SK-N-MC (cell line): Measurements from ENCODE around the gene NRTN.
A peak's percentile ranks its signal among the peaks of the same experiment; 100 is the strongest.

Experiments
- DNase-seq: peaks from one replicate; pipeline ENCODE4 v3.0.0-alpha.2; 2011; ENCODE audit warnings: low read depth, low spot score
- H3K27ac ChIP-seq: fragments of 200-600 bp; sonication (generic); 2 replicates; pipeline ENCODE4 v1.5.1; 2016; ENCODE audit warnings: mixed run types
- H3K36me3 ChIP-seq: fragments of 200-600 bp; sonication (generic); 2 replicates; pipeline ENCODE4 v1.6.1; 2017; ENCODE audit warnings: antibody characterized with exemption, low read length, mixed read lengths; ENCODE audit not compliant: insufficient read depth
- H3K4me3 ChIP-seq: fragments of 200-600 bp; sonication (generic); 2 replicates; pipeline ENCODE4 v1.5.1; 2016
- H3K9ac ChIP-seq: fragments of 200-600 bp; sonication (generic); 2 replicates; pipeline ENCODE4 v1.8.0; 2017; ENCODE audit warnings: mixed run types, mixed read lengths; ENCODE audit not compliant: insufficient read length
- H3K9me3 ChIP-seq: fragments of 200-600 bp; sonication (generic); 2 replicates; pipeline ENCODE4 v1.6.1; 2017; ENCODE audit warnings: low read depth, mild to moderate bottlenecking, antibody characterized with exemption, low read length, moderate library complexity, mixed read lengths
- EZH2 ChIP-seq: fragments of 200-600 bp; sonication (generic); IDR thresholded peaks from one replicate; pipeline ENCODE4 v1.6.1; 2017; ENCODE audit warnings: antibody characterized with exemption
- FOXP2 ChIP-seq: optimal IDR thresholded peaks from 2 replicates; pipeline ENCODE3; 2011; ENCODE audit warnings: mild to moderate bottlenecking, moderate library complexity; ENCODE audit not compliant: insufficient read depth; ENCODE audit errors: extremely low read length, control extremely low read depth
- POLR2AphosphoS5 ChIP-seq: IDR thresholded peaks from 2 replicates; pipeline ENCODE4 v1.6.1; 2012; ENCODE audit warnings: mild to moderate bottlenecking, low read depth, low read length, borderline replicate concordance

Gene NRTN

DNA sequence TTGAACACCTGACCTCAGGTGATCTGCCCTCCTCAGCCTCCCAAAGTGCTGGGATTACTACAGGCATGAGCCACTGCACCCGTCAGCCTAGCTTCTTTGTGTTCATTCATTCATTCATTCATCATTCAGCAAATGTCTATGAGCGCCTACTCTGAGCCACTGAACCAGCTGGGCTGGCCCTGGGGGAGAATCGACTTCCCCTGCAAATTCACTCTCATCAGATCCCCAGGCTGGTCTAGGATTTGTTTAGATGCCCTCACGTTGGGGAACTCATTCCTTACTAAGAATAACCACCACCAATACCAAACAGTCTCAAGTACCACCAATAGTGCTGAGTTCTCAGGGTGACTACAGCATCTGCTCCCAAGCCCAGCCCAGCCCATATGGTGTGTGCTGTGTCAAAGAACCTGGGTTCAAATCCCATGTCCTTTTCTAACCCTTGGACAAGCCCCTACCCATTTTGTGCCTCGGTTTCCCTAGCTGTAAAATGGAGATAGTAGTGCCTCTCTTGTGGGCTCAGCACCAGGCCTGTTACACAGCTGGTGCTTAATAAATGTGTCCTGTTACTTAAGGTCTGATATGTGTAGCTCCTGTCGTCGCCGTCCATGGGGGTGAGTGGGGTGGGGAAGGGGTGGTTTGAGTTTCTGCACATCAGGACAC is 16.8 kb downstream of the NRTN start:
- TF ChIP-seq EZH2 (no peak), POLR2AphosphoS5 (no peak), FOXP2 (no peak)

DNA sequence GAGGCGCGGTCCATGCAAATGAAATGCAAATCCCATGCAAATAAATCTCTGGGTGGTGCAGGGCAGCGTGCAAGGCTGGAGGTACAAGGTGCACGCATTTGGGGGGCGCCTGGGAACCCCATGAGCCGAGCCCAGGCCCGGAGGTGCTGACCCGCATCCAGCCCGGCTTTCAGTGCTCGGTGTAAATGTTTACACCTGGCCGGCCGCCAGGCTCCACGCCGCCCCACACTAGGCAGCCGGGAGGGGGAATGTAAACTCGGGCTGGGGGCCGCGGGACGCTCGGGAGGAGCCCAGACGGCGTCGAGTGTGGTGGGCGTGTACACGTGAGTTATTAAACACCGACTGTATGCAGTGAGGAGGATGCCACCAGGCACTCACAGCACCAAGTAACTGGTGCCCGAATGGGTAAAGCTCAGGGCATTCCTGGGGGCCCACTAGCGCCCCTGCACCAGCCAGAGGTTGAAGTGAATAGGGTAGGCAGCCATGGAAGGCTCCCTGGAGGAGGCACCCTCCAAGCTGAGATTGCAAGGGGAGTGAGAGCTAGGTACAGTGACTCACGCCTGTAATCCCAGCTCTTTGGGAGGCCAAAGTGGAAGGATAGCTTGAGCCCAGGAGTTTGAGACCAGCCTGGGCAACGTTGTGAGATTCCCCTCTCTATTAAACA is 17.4 kb downstream of the NRTN start:
- no peak for DNase-seq

More for the DNA sequence above, 16.8 kb downstream of the NRTN start:
- no peak overlapping the region for H3K27ac ChIP-seq
- no peaks in the 10 kb centered on the region for H3K9me3 ChIP-seq
- H3K9ac ChIP-seq = no peak overlapping the region
- H3K36me3 ChIP-seq = no peaks in the 10 kb centered on the region
- H3K4me3 ChIP-seq = no peak overlapping the region
- no peak for DNase-seq

DNA sequence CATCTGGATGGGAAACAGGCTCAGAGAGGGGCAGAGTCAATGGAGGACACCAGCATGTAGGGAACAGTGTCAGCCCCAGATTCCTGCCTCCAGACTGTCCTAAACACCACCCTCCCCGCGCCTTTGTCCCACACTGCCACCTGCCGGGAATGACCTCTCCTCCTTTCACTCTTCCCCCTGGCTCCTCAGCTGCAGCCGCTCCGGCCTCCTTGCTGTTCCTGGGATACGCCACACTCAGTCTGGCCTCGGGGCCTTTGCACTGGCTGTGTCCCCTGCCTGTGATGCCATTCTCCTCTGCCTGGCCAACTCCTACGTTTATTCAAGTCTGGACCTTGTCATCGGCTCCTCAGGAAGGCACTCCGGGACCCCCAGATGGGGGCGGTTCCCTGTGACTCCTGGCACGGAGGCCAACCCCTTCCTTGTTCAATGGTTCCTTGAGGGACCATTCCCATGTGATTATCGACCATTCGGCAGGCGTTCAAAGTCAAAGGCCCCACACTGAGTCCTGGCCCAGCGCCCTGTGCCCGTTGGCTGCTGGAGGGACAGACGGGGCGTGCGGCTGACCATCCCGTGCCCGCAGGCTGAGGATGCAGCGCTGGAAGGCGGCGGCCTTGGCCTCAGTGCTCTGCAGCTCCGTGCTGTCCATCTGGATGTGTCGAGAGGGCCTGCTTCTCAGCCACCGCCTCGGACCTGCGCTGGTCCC is 18.9 kb downstream of the NRTN start:
- TF ChIP-seq FOXP2 (no peak), EZH2 (no peak), POLR2AphosphoS5 (no peak)
- Histone ChIP-seq H3K27ac (no peak overlapping the region), H3K36me3 (no peaks in the 10 kb centered on the region), H3K4me3 (no peak overlapping the region), H3K9me3 (no peaks in the 10 kb centered on the region), H3K9ac (no peak overlapping the region)
- no peak for DNase-seq

More for the DNA sequence above, 17.4 kb downstream of the NRTN start:
- H3K4me3 ChIP-seq = no peak overlapping the region
- no peak overlapping the region for H3K9ac ChIP-seq
- H3K9me3 ChIP-seq = no peaks in the 10 kb centered on the region
- no peaks in the 10 kb centered on the region for H3K36me3 ChIP-seq
- TF ChIP-seq EZH2 = no peak
- no peak for TF ChIP-seq POLR2AphosphoS5
- no peak for TF ChIP-seq FOXP2
- H3K27ac ChIP-seq = no peak overlapping the region

DNA sequence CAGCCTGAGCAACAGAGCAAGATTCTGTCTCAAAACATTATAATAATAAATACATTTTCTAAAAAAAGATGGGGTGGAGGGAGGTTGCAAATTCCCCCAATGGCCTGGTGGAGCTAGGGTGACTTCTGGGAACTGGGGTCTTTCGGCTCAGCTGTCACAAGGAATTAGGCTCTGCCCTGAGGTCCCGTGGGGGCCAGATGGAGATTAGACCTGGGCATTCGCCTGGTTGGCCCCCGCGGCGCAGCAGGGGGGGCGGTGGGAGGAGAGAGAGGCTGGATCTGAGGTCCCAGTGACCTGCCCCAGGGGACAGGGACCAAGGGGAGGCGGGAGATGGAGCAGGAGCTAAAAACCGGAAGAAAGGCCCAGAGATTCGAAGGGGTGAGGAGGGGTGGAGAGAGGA is 19.9 kb downstream of the NRTN start:
- DNase-seq = no peak
- Histone ChIP-seq H3K36me3 (no peaks in the 10 kb centered on the region), H3K9ac (no peak overlapping the region), H3K27ac (no peak overlapping the region), H3K4me3 (no peak overlapping the region), H3K9me3 (no peaks in the 10 kb centered on the region)
- no peak for TF ChIP-seq FOXP2

DNA sequence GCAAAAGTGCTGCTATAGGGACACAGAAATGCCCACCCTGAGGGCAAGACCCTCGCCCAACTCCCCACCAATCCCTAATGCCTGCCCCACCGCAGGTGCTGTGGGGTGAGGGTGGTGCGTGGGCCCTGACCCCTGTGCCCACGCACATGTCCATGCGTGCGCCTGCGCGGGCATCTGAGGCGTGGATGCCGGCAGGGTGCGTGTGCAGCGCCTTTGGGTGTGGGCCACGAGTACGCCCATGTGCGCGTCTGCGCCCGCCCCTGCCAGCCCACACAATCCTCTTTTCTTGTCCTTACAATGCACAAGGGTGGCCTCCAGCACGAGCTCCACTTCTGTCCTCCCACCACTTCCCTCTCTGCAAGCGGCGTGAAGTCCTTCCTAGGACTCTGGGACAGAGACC is 20.3 kb downstream of the NRTN start:
- no peak overlapping the region for H3K4me3 ChIP-seq
- H3K36me3 ChIP-seq = no peaks in the 10 kb centered on the region
- no peak overlapping the region for H3K27ac ChIP-seq
- H3K9ac ChIP-seq = no peak overlapping the region
- H3K9me3 ChIP-seq = no peaks in the 10 kb centered on the region
- no peak for DNase-seq
- TF ChIP-seq EZH2 (no peak), POLR2AphosphoS5 (no peak), FOXP2 (no peak)

DNA sequence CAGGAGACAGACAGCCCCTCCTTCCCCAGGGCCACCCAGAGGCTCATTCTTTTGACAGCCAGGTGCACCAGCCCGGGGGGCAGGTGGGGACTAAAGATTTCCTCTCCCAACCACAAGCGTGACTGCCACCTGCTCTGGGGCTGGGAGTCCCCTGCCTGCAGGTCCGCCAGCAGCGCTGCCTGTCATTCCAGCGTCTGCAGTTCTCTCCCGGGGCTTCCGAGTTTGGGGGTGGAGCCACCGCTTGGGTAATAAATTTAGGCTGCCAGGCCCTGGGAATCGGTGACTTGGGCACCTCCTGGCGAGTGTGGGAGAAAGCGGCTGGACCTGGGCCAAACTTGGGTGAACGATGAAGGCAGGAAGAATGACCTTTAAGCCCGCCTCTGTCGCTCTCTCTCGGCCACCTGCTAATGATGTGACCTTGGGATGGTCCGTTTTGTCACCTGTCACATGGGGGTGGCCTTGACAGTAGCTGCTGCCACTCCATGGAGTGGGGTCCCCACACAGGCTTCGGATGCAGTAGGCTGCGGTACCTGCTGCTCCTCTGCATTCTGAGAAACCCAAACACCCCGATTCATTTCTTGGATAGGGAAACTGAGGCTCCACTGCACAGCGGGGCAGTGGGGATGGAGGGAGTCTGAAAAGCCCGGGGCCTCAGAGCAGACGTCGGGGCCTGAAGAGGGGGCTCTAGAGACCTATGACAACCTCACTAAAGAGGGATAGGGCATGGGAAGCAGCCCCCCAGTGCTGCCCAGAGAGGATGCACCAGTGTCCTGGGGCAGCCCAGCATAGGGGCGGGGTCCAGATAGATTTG is 21.9 kb downstream of the NRTN start:
- DNase-seq = no peak
- H3K9ac ChIP-seq = no peak overlapping the region
- H3K4me3 ChIP-seq = peak overlapping the region; percentile 87

GRCh38 chr19:5827342-5827890 is 22.5 kb downstream of the NRTN start:
- Histone ChIP-seq H3K9me3 (no peaks in the 10 kb centered on the region), H3K9ac (no peak overlapping the region), H3K4me3 (peak overlapping the region; percentile 87), H3K27ac (peak overlapping the region; percentile 97), H3K36me3 (no peaks in the 10 kb centered on the region)
- TF ChIP-seq FOXP2 (no peak), EZH2 (no peak), POLR2AphosphoS5 (no peak)
- no peak for DNase-seq

More for the DNA sequence above, 21.9 kb downstream of the NRTN start:
- H3K27ac ChIP-seq = peak overlapping the region; percentile 67; the same call in 1 of the 2 replicates
- TF ChIP-seq FOXP2 = no peak
- no peak for TF ChIP-seq EZH2
- TF ChIP-seq POLR2AphosphoS5 = no peak
- H3K36me3 ChIP-seq = no peaks in the 10 kb centered on the region
- H3K9me3 ChIP-seq = no peaks in the 10 kb centered on the region
